GM23338 (cell line): ENCODE results near the gene PARVA. TPM values are rescaled to one million over a fixed set of nuclear protein-coding genes. Genes with fewer than 3 reads are reported as not detected.

Experiments used
- ATAC-seq: fragments of 200-7000 bp; cut with Tn5 transposase; 3 replicates; pipeline ENCODE4 v1.9.1; 2020
- DNase-seq: peaks from one replicate; pipeline ENCODE4 v3.0.0-alpha.2; 2015; ENCODE audit warnings: low spot score
- H2AFZ ChIP-seq: fragments of 200-600 bp; sonication (generic); 2 replicates; pipeline ENCODE4 v1.8.0; 2016; ENCODE audit warnings: antibody characterized with exemption, mild to moderate bottlenecking, moderate library complexity
- H3F3A ChIP-seq: fragments of 200-600 bp; sonication (generic); replicated peaks from 2 replicates; pipeline ENCODE4 v1.8.0; 2017; ENCODE audit warnings: antibody characterized with exemption, mixed run types, low read depth
- H3K27ac ChIP-seq: fragments of 200-600 bp; sonication (generic); 2 replicates; pipeline ENCODE4 v1.6.1; 2016; ENCODE audit warnings: low read depth
- H3K27me3 ChIP-seq: fragments of 200-600 bp; sonication (generic); 2 replicates; pipeline ENCODE4 v1.8.0; 2016; ENCODE audit warnings: mild to moderate bottlenecking, mixed run types, moderate library complexity; ENCODE audit not compliant: insufficient read depth
- H3K36me3 ChIP-seq: fragments of 200-600 bp; sonication (generic); 2 replicates; pipeline ENCODE4 v1.8.0; 2016; ENCODE audit warnings: mild to moderate bottlenecking; ENCODE audit not compliant: insufficient read depth
- H3K4me1 ChIP-seq: fragments of 200-600 bp; sonication (generic); 2 replicates; pipeline ENCODE4 v1.8.0; 2016; ENCODE audit warnings: mild to moderate bottlenecking, moderate library complexity; ENCODE audit not compliant: insufficient read depth
- H3K4me2 ChIP-seq: fragments of 200-600 bp; sonication (generic); 2 replicates; pipeline ENCODE4 v1.7.1; 2017; ENCODE audit warnings: mixed run types
- H3K4me3 ChIP-seq: fragments of 200-600 bp; sonication (generic); 2 replicates; pipeline ENCODE4 v1.6.1; 2016; ENCODE audit warnings: mixed run types
- H3K79me2 ChIP-seq: fragments of 200-600 bp; sonication (generic); replicated peaks from 2 replicates; pipeline ENCODE4 v1.8.0; 2017; ENCODE audit warnings: mild to moderate bottlenecking; ENCODE audit not compliant: insufficient read depth
- H3K9me2 ChIP-seq: fragments of 200-600 bp; sonication (generic); 2 replicates; pipeline ENCODE4 v1.8.0; 2017; ENCODE audit not compliant: insufficient read depth
- H4K20me1 ChIP-seq: fragments of 200-600 bp; sonication (generic); replicated peaks from 2 replicates; pipeline ENCODE4 v1.8.0; 2017; ENCODE audit warnings: mild to moderate bottlenecking; ENCODE audit not compliant: insufficient read depth
- H3K27ac Mint-ChIP-seq: 2 replicates; pipeline ENCODE4 v1.8.0; 2020; ENCODE audit warnings: inconsistent platforms, mild to moderate bottlenecking, moderate library complexity, mixed read lengths
- H3K27me3 Mint-ChIP-seq: 3 replicates; pipeline ENCODE4 v1.8.0; 2022; ENCODE audit warnings: low read depth, mild to moderate bottlenecking, moderate library complexity, mixed read lengths, inconsistent platforms; ENCODE audit not compliant: insufficient read depth, poor library complexity
- H3K36me3 Mint-ChIP-seq: 3 replicates; pipeline ENCODE4 v1.8.0; 2021; ENCODE audit warnings: low read depth, mild to moderate bottlenecking, inconsistent platforms, moderate library complexity, mixed read lengths
- H3K4me1 Mint-ChIP-seq: 3 replicates; pipeline ENCODE4 v1.8.0; 2020; ENCODE audit warnings: mild to moderate bottlenecking, inconsistent platforms, mixed read lengths
- H3K4me3 Mint-ChIP-seq: 3 replicates; pipeline ENCODE4 v1.8.0; 2021; ENCODE audit warnings: moderate library complexity, mild to moderate bottlenecking, inconsistent platforms, mixed read lengths
- H3K9me3 Mint-ChIP-seq: 3 replicates; pipeline ENCODE4 v1.8.0; 2020; ENCODE audit warnings: moderate library complexity, mild to moderate bottlenecking, inconsistent platforms, mixed read lengths
- CREB1 ChIP-seq: fragments of 250-450 bp; sonication (Bioruptor Pico); IDR thresholded peaks from 2 replicates; pipeline ENCODE4 v1.5.0; 2020; ENCODE audit warnings: low read depth, mild to moderate bottlenecking, moderate library complexity
- CTCF ChIP-seq, 2 experiments: fragments of 200-600 bp in 1 of 2; sonication (generic) in 1 of 2; conservative IDR thresholded peaks; 2 replicates each; pipeline versions ENCODE4 v1.5.1 to v1.6.1; 2016 to 2017; ENCODE audit warnings: antibody characterized with exemption in 2 of 2, low read depth in 2 of 2, mild to moderate bottlenecking in 2 of 2, moderate library complexity in 1 of 2
- EZH2 ChIP-seq: fragments of 200-600 bp; sonication (generic); IDR thresholded peaks from one replicate; pipeline ENCODE4 v1.8.0; 2017; ENCODE audit warnings: antibody characterized with exemption, mild to moderate bottlenecking, low read depth; ENCODE audit not compliant: unreplicated experiment
- EZH2phosphoT487 ChIP-seq: fragments of 200-600 bp; sonication (generic); IDR thresholded peaks from one replicate; pipeline ENCODE4 v1.8.1; 2018; ENCODE audit warnings: antibody characterized with exemption; ENCODE audit not compliant: unreplicated experiment
- NANOG ChIP-seq: IDR thresholded peaks from 2 replicates; pipeline ENCODE4 v1.6.1; 2016; ENCODE audit warnings: antibody characterized with exemption, borderline replicate concordance
- POLR2AphosphoS5 ChIP-seq: IDR thresholded peaks from 2 replicates; pipeline ENCODE4 v1.6.1; 2016; ENCODE audit warnings: antibody characterized with exemption, low read depth
- REST ChIP-seq: IDR thresholded peaks from one replicate; pipeline ENCODE4 v1.6.1; 2018; ENCODE audit warnings: antibody characterized with exemption; ENCODE audit not compliant: unreplicated experiment
- STAT1 ChIP-seq: IDR thresholded peaks from one replicate; pipeline ENCODE4 v1.6.1; 2016; ENCODE audit warnings: antibody characterized with exemption; ENCODE audit not compliant: unreplicated experiment
- ZNF114 ChIP-seq: fragments of 250-450 bp; sonication (Bioruptor Pico); IDR thresholded peaks from 2 replicates; pipeline ENCODE4 v1.5.0; 2020; ENCODE audit warnings: mild to moderate bottlenecking, moderate library complexity
- ZNF331 ChIP-seq: fragments of 250-450 bp; sonication (Bioruptor Pico); IDR thresholded peaks from 2 replicates; pipeline ENCODE4 v1.5.0; 2020; ENCODE audit warnings: low read depth, mild to moderate bottlenecking, moderate library complexity
- polyA plus RNA-seq: library from polyadenylated mRNA; unstranded; fragments of >200 nt; fragmentation: Nextera tagmentation; extraction: Ambion mirVana; gene quantifications from 2 replicates; pipeline ENCODE4 v1.2.1, GENCODE V29; 2016
- total RNA-seq: library from RNA; depleted of rRNA; stranded (reverse); fragments of >200 nt; shearing (Covaris generic); gene quantifications from 2 replicates; pipeline ENCODE4 v1.2.3, GENCODE V29; 2014
- TF ChIP-seq, protein P1 (sequence below): IDR thresholded peaks from 2 replicates; pipeline ENCODE4 v1.6.1; 2016; ENCODE audit warnings: antibody characterized with exemption

Gene PARVA
- total and polyA plus RNA-seq, 2 experiments from 2014 or later, result 5.8 to 6.9 TPM

GRCh38 chr11:12361682-12362081, 15.7 kb upstream of the PARVA start:
- H3K4me3 Mint-ChIP-seq, result no peak overlapping the region
- peaks cover 23% of the 10 kb centered on the region for H3K4me1 Mint-ChIP-seq
- H3F3A ChIP-seq, result no peaks in the 10 kb centered on the region
- H3K9me3 Mint-ChIP-seq, result peaks cover 9% of the 10 kb centered on the region
- H3K9me2 ChIP-seq, result no peaks in the 10 kb centered on the region
- no peaks in the 10 kb centered on the region for H3K36me3 ChIP-seq
- no peaks in the 10 kb centered on the region for H3K79me2 ChIP-seq
- ATAC-seq (peak; percentile 31; the same call in 1 of the 3 replicates), DNase-seq (no peak)
- H3K4me1 ChIP-seq, result peaks cover 11% of the 10 kb centered on the region
- H3K4me2 ChIP-seq, result no peak overlapping the region
- no peak overlapping the region for H3K4me3 ChIP-seq
- TF ChIP-seq CTCF (conservative IDR thresholded peaks at IDR 0.05; ENCODE audit: low read depth in 2 of 2) (no peak), EZH2 (no peak), REST (no peak), ZNF114 (CRISPR knock-in tag) (no peak), NANOG (no peak)
- TF ChIP-seq, protein P1, sequence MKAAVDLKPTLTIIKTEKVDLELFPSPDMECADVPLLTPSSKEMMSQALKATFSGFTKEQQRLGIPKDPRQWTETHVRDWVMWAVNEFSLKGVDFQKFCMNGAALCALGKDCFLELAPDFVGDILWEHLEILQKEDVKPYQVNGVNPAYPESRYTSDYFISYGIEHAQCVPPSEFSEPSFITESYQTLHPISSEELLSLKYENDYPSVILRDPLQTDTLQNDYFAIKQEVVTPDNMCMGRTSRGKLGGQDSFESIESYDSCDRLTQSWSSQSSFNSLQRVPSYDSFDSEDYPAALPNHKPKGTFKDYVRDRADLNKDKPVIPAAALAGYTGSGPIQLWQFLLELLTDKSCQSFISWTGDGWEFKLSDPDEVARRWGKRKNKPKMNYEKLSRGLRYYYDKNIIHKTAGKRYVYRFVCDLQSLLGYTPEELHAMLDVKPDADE, result no peak
- H2AFZ ChIP-seq, result no peak overlapping the region
- no peak overlapping the region for H3K27ac ChIP-seq
- no peaks in the 10 kb centered on the region for H3K27me3 Mint-ChIP-seq
- peaks cover 5% of the 10 kb centered on the region; the same call in 2 of the 3 replicates for H3K36me3 Mint-ChIP-seq
- H3K27ac Mint-ChIP-seq, result no peak overlapping the region
- no peaks in the 10 kb centered on the region for H4K20me1 ChIP-seq
- H3K27me3 ChIP-seq, result no peaks in the 10 kb centered on the region

- Histone ChIP-seq H3K4me1 (peaks cover 13% of the 10 kb centered on the region), H3K4me2 (no peak overlapping the region), H3K79me2 (no peaks in the 10 kb centered on the region), H3F3A (no peaks in the 10 kb centered on the region), H3K4me3 (no peak overlapping the region), H3K9me2 (no peaks in the 10 kb centered on the region), H2AFZ (no peak overlapping the region; the same call in 1 of the 2 replicates), H3K27ac (no peak overlapping the region), H3K27me3 (no peaks in the 10 kb centered on the region), H3K36me3 (no peaks in the 10 kb centered on the region), H4K20me1 (no peaks in the 10 kb centered on the region)
- Mint-ChIP-seq H3K4me1 (peaks cover 24% of the 10 kb centered on the region; the same call in 2 of the 3 replicates), H3K27me3 (no peaks in the 10 kb centered on the region), H3K27ac (no peak overlapping the region), H3K36me3 (peaks cover 14% of the 10 kb centered on the region; the same call in 2 of the 3 replicates), H3K9me3 (peaks cover 18% of the 10 kb centered on the region), H3K4me3 (no peak overlapping the region)
- ATAC-seq, result no peak
- no peak for DNase-seq
- TF ChIP-seq NANOG (no peak), CREB1 (no peak), ZNF331 (CRISPR knock-in tag) (no peak), POLR2AphosphoS5 (no peak), CTCF (conservative IDR thresholded peaks at IDR 0.05; ENCODE audit: low read depth in 2 of 2) (no peak), STAT1 (no peak), EZH2 (no peak), EZH2phosphoT487 (no peak), ZNF114 (CRISPR knock-in tag) (no peak), REST (no peak)
Measured at GRCh38 chr11:12362857-12363256, 14.5 kb upstream of the PARVA start.
